Glomerular visceral epithelial cell (primary cell): ENCODE results near the gene KRT83.
"Not testable (repeated sequence)": the region's sequence is repeated elsewhere in the genome, so short reads cannot be mapped to it uniquely, and the experiment has no call there.

Experiments
- DNase-seq: peaks from one replicate; pipeline ENCODE4 v3.0.0-alpha.2; 2016; ENCODE audit errors: extremely low spot score

Gene KRT83

DNA sequence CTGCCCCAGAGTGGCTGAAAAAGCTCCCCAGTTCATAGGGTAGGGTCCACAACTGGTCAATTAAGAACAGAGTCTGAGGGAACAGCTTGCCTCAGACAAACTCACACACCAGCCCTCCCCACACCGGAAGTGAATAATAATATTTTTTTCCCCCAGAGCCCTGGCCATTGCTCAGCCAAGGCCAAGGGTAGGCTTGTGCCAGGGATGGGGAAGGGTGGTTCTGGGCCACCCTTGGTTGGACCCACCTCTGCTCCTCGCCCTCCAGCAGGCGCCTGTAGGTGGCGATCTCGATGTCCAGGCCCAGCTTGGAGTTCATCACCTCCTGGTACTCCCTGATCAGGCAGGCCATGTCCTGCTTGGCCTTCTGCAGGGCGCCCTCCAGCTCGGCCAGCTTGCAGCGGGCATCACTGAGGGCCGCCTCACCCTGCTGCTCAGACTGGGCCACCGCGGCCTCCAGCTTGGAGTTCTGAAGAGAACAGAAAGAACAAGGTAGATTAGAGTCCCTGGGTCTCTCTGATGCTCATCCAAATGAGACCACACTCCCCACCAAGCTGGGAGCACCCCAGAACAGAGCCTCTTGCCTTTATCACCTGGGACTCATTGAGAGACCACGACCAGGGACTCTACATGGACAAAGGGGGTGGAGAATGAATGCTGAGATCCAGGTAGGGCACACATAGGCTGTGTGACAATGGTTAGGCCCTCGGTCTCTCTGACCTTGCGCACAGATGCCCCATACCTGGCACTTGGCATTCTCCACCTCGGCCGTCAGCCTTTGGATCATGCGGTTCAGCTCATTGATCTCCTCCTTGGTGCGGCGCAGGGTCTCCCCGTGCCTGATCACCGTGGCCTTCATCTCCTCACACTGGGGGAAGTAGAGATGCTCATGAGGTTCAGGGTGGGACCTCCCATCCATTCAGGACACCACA is 34.1 kb downstream of the KRT83 start:
- not testable (repeated sequence) for DNase-seq

DNA sequence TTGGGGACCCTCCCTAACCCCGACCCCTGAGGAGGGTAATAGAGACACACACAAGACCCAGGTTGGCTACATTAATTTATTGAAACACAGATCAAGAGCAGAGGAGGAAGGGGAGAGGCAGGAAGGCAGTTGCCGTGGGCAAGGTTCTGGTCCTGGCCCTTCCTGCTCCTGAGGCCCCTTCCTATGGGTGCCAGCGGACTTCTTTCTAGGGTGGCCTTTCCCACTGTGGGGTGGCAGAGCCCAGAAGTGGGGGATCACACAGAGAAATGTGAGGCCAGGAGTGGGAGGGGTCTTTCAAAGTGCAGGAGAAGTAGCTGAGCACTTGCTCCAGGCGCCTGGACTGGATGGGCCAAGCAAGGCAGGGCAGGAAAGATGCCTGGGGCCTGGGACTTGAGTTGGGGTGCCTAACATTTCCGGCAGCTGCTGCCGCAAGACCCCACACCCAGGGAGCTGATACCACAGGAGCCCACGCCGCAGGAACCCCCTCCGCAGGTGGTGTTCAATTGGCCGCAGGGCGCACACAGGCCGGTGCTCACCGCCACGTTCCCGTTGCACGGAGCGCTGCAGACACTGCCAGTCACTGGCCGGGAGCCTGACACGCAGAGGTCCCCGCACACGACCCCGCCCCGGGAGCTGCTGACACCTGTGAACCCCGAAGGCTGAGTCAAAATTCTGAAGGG is 35.2 kb downstream of the KRT83 start:
- DNase-seq: no peak

DNA sequence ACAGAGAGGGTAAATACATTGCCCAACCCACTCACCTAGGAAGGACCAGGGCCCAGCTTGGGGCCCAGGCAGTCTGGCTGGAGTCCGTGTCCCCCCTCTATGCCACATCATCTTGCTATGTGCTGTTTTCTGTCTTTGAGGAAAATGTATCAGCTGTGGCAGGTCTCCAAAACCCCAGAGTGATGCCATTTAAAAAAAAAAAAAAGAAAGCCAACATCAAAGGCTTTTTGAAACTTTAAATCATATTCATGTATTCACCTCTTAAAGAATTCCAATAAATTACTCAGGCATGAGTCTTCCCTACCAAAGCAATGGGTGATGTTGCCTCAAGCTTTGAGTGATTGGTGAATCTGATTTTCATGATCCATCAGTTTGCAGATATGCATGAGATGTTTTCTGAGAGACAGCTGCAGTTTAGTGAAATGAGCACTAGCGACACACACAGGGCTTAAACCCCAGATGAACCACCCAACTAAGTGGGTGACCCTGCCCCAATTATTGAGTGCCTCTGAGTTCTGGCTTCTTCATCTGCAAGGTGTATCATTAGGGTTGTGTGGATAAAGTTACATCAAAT is 35.9 kb downstream of the KRT83 start:
- DNase-seq: peak; percentile 42

- no peak for DNase-seq
These were observed 36.5 kb downstream of the KRT83 start for GRCh38 chr12:52284562-52285171.

GRCh38 chr12:52280796-52281560 is 40.2 kb downstream of the KRT83 start:
- DNase-seq: peak; percentile 95

DNA sequence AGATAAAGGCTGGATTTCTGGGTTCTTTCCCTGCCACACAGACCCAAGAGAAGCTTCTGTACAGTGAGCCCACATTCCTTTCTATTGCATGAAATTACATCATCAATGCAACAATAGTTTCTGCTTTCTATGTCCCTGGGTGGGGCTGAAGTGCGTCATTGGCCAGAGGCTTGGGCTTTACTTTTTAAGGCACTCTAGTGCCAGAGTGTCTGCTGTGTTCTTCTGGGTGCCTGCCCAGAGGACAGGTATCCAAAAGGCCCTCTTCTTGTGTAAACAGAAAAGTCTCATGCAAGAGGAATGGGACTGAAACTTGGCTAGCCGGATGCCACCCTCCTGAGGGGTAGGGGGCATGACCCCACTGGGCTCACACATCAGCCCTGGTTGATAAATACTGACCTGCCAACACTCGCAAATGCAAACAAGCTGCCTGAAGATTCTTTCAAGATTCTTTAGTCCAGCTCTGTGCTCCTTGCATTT is 40.8 kb downstream of the KRT83 start:
- DNase-seq: peak; percentile 88

DNA sequence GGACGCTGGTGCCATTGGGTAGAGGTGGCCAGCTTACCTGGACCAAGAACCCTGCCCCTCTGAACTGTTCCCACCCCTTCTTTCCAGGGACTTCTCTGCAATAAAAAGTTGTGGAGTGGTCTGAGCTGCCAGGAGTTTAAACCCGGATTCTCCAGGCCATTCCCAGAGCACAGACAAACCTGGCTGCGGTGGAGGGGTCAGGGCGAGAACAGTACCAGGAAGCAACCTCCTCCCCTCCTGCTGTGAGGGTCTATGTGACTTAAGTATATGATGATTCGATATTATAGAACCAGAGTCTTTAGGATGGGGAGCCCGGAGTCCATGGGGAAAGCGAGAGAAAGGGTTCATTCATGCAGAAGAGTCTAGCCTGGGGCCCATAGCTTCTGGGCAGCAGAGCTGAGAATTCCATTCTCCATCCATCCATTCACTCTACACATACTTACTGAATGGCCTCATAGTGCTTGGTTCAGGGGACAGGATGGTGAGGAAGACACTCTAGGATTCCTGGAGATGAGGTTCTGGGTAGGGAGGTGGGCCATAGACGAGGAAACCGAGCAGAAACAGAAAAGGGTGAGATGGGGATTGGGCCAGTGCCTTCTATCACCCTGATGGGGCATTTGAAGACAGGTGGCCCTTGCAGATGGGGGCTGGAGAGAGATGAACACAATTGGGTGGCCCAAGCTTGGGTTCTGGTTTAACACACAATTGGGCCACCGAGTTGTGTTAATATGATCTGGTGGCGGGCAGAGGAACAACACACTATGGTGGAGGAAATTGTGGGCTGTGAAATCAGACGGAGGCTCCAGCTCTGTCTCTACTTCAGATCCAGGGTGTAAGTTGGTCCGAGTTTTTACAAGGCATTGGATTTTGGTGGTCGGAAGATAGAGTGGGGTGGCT is 41.5 kb downstream of the KRT83 start:
- DNase-seq: peak; percentile 89

DNA sequence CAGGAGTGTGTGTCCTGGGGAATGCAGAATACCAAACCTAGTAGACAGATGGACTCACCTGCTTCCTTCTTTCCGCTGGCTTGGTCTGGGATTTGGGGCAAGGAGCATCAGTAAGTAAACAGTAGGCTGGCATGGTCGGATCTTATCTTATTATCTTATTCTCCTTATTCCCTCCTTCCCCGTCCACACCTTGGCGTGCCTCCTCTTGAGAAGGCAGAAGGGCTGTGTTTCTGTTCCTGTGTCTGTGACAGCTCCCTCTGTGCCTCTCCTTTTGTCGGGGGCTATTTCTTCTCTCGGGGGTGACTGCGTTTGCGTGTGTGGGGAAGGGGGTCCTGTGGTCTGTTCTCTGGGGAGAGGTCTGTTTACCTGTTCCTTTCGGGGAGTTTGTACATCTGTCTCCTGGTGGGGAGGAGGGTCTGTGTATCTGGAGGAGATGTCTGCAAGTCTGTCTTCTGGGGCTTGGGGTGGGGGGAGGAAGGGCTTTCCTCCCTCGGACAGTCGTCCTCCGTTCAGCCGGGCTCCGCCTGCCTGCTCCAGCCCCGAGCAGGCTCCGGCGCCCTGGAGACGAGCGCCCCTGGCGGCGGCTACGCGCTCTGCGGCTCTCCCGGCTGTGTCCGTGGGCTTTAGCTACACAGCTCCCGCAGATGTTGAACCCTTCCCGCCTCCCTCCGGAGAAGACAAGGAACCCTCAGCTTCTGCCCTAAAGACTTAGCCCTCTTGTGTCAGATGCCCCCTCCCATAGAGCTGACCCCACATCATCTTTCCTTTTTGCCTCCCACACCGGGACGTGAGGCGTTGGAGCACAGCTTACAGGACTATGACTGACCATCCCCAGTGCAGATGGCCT is 42.4 kb downstream of the KRT83 start:
- peak; percentile 82 for DNase-seq

DNA sequence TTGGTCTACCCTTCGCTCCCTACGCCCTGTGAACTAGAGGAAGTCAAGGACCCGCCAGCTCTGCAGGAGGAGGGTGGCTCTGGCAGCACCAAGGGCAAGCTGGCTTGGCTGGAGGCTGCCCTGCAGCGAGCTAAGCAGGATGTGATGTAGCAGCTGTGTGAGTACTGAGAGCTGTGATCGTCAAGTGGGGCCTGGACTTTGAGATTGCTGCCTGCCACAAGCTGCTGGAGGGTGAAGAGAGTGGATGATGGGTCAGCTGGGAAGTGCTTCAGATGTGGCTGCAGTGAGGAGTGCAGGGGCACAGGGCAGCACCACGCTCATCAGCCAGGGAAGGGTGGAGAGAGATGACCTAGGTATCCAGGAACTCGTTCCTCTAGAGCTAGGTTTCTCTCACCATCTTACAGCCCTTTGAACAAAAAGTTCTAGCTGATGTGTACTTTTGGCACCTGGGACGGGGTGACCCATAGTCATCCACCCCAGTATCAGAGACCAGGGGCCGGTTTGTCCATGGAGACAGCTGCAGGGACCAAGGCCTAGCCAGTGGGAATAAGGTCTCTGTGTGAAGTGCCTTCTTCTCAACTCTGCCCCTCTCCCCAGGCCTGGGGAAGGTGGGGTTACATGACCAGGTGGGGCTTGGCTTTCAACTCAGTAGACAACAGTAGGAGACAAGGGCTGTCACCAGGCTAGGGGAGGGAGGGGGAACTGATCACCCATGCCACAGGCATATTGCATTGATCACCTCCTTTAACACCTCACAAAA is 43.5 kb downstream of the KRT83 start:
- DNase-seq: peak; percentile 43

- DNase-seq: no peak
These were observed 45.5 kb downstream of the KRT83 start for GRCh38 chr12:52275686-52276085.

DNA sequence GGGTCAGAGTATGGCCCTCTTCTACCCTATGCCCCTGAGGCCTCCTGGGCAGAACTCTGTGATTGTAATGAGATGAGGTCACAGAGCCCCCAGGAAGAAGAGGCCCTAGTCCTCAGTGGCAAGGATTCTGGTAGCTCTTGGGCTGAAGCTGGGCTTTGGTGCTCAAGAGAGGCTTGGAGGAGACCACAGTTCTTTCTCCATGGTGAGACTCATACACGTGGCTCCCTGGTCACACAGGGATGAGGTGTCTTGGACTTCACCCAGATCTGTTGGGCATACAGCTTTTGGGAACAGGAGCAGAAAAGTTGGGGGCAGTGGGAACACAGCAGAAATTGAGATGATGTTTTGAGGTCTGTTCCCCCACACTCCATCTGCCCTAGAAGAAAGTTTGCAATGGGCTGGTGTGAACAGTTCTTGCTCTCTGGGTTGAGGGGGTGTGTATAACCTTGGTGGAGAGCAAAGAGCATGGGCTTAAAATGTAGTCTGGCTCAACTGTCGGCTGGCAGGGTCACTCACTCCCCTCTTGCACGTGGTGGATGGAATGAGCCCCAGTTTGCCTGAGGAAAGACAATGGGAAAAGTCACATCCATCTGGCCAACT is 46.6 kb downstream of the KRT83 start, which contains the start of gene KRT86:
Gene KRT86 (plus strand): TSS at position 125 of the 600 bp plus-strand sequence. CDS start 27,272 bp downstream, outside the sequence.
- DNase-seq: no peak

- DNase-seq: no peak
These were observed 50.0 kb downstream of the KRT83 start for GRCh38 chr12:52271158-52271557.

DNA sequence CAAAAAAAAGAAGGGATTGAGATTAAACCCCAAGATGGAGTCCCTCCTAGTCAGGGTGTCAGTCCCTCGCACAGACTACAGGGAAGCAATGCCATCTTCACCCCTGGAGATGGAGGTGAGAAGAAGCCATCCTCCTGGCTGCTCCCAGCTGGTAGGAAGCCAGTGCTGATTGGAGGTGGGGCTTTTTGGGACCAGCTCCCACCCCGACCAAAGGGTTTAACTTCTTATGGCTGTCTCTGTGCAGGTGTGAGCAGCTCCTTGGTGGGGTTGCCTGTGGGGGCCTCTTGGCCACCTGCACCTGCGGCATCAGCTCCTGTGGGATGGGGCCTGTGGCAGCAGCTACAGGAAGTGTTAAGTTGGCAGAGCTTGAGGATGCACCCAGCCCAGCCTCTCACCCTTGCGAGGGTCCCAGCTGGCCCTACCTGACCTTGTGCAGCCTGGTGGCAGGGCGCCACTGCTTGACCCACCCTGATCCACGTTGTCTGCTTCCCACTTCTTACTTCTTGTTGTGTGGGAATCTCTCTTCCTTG is 50.6 kb downstream of the KRT83 start:
- no peak for DNase-seq

DNA sequence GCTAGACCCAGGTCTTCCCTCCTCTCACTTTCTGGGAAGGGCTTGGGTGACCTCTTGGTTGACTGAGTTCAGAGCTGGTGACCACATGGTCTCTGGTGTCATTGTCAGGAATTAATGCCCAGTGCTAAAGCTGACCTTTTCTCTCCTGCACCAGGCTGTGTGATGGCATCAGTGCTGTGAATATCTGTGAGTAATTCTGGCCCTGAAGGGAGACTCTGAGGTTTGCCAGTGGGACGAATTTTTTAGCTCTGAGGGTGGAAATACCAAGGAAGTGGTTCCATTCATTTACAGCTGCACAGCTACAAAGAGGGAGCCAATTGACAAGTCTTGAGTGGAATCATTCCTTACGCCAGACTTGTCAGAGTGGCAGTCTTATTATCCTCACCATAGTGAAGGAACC is 53.0 kb downstream of the KRT83 start:
- peak; percentile 45 for DNase-seq

DNA sequence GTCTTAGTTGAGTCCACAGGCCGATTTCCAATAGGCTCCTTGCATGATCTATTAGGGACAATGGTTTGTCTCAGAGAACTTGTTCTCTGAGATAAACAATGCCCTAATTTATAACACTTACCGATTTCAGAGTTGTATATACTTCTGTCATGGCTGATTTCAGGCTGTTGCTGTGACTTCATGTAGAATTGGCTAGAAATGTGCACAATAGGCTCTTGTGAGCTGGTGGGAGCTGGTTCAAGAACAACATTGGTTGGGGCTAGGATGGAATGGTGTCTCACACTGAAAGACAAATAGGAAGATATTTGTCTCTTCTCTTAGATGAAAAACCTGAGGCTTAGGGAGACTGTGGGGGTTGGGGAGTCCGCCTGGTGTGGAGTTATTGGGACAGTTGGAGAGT is 53.5 kb downstream of the KRT83 start:
- DNase-seq: no peak

- no peak for DNase-seq
These were observed 53.9 kb downstream of the KRT83 start for GRCh38 chr12:52267266-52267665.

- DNase-seq: no peak
These were observed 54.7 kb downstream of the KRT83 start for GRCh38 chr12:52266514-52266913.

- DNase-seq: no peak
These were observed 56.8 kb downstream of the KRT83 start for GRCh38 chr12:52264435-52264825.
